Measurements from ENCODE around the gene TNFRSF4.
"Not testable (repeated sequence)": the region's sequence is repeated elsewhere in the genome, so short reads cannot be mapped to it uniquely, and the experiment has no call there.

Gene TNFRSF4

DNA sequence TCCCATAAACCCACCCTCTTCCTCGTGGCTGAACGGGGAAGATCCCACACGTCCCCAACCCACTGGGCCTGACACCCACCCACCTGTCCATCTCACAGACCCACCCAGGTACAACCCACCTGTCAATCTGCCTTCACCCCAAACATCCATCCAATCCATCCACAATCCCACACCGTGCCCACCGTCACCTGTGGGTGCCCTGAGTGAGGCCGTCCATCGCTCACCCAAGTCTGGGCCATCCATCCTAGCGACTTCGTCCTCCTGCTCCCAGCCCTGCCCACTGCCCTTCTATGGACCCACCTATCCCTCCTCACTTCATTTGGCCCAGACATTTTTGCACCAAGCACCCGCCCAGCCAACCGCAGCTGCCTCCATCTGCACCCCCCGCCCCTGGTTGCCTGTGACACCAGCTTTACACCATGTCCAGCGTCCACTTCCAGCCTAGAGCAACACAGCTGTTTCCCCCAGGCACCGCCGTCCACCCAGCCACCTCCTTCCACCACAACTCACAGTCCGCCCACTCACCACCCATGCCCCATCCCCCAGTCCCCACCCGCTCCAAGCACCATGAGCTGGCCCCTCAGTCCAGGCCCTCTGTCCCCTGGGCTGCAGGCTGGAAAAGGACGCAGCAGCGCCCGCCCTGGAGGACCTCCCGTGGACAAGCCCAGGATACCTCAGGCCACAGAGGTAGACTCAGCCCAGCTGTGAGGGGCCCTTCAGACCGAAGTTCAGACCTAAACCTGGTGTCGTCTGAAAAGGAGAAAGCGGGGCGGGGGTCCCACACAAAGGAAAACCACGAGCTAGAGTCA is 32.6 kb downstream of the TNFRSF4 start:
- no peak for DNase-seq

DNA sequence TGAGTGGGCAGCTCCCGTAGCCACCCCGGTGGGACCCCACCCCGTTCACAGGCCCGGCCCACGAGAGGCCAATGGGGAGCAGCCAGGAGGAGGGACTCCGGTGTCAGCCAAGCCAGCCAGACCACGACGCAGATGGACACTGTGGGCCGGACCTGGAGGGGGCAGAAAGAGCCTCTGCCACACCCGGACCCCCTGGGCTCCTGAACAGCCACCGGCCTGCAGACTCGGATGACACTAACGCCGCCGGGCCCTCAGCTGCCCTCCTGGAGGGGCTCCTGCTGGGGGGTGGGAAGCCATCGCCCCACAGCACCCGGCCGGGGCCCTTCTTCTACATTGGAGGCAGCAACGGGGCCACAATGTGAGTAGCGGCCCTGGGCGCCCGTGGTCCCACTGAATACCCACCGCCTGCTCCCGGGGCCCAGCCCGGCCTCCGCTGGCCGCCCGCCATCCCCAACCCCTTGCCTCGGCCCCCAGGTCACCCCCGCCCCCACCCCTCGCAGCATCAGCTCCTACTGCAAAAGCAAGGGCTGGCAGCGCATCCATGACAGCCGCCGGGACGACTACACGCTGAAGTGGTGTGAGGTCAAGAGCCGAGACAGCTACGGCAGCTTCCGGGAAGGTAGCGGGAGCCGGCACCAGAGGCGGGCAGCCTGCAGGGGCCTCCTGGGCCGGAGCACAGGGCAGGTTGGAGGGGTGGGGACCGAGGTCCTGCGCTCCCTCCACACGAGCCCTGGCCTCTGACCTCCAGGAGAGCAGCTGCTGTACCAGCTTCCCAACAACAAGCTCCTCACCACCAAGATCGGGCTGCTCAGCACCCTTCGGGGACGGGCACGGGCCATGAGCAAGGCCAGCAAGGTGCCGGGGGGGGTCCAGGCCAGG is 33.7 kb downstream of the TNFRSF4 start:
- no peak for DNase-seq

DNA sequence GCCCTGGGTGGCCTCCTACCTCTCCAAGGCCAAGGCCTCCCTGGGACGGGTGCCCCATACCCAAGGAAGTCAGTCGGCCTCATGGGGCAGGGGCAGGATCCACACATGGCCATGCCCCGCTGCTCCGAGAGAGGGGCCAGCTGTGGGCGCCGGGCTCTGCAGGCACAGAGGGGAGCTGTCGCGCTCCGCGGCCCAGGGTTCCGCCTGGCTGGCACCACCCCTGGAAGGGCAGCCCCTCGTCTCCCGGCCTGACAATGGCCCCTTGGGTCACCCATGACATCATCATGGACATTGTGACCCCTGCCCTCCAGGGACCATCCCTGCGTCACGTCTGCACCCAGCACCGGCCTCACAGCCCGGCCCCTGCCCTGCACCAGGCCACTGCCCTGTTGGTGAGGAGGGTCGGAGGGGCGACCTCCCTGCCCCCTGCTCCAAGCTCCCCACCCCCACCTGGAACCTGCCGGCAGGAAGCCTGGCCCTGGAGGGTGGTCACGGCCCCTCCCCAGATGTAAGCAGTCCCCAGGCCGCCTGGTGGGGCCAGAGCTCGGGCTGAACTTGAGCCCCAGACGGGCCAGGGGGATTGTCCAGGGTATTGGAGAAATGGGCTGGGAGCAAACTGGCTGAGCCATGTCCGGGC is 34.5 kb downstream of the TNFRSF4 start:
- DNase-seq = no peak

DNA sequence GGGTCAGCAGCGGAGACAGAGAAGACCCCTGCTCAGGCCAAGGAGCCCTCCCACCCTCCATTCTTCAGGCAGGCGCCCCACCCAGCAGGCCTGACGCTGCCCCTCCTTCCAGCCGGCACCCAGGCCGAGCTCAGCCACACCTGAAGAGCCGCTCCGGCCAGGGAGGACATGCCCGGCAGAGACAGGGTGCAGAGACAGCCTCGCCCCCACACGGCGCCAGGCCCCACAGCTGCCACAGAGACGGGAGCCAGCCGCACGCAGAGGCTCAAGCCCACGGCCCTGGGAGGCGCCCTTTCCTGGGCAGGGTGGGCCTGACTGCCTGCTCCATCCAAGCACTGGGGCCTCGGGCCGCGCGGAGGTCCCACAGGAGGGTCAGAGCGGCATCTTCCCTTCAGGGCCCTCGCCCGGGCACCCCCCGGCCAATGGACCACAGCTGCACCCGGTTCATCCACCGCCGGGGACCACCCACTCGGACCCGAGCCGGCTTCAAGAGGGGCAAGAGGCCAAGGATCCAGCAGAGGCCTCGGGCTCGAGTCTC is 35.1 kb downstream of the TNFRSF4 start:
- no peak for DNase-seq

DNA sequence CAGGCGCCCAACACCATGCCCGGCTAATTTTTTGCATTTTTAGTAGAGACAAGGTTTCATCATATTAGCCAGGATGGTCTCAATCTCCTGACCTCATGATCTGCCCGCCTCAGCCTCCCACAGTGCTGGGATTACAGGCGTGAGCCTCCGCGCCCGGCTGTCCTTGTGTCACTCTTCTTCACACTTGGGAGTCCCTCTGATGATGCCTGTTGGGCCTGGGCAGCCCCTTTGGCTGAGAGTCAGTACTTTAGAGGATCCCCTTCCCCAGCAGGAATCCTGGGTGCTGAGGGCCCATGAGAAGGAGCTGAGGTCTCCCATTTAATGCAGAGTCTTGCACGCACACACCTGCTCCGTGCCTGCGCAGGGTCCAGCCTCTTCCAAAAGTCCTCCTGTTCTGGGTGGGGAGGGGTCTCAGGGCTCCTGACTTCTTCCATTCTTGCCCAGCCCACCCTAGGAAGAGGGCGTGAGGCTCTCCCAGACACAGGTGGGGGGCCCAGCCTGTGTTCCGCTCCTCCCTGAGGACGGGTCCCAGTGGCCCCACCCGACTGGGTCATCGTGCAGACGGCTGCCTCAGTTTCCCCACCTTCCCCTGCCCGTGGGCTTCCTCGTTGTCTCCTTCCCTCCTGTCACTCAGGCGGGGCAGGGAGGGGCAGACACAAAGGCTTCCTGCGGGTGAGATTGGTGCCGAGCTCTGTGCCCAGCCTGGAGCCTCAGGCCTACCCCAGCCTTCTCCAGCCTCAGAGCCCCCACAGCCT is 36.3 kb downstream of the TNFRSF4 start:
- no peak for DNase-seq

DNA sequence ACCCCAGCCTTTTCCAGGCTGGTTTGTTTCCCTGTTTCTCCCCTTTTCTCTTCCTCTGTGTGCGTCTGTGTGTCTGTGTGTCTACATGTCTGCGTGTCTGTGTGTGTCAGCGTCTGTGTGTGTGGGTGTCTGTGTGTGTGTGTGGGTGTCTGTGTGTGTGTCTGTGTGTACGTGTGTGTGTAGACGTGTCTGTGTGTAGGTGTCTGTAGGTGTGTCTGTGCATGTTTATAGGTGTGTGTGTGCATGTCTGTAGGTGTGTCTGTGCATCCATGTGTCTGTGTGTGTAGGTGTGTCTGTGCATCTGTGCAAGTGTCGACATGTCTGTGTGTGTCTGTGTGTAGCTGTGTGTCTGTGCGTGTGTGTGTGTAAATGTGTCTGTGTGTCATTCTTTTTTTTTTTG is 37.0 kb downstream of the TNFRSF4 start:
- DNase-seq = no peak

DNA sequence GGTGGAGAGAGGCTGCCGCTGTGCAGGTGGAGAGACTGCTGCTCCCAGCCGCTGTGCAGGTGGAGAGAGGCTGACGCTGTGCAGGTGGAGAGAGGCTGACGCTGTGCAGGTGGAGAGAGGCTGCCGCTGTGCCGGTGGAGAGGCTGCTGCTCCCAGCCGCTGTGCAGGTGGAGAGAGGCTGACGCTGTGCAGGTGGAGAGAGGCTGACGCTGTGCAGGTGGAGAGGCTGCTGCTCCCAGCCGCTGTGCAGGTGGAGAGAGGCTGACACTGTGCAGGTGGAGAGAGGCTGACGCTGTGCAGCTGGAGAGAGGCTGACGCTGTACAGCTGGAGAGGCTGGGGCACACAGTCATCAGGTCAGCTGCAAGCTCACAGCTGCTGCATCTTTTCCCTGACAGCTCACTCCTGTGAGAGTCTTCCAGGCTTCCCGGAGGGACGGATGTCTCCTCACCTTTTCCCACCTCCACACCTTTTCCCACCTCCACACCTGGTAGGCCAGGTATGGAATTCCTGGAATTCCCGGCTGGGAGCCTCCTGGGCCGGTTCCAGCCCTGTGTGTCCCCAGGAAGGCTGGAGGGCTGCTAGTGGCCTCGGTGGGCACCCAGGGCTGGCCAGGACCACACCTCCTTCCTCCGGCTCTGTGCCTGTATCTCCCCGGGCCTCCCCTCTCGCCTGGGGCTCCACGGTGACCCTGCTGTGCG is 37.7 kb downstream of the TNFRSF4 start:
- not testable (repeated sequence) for DNase-seq

DNA sequence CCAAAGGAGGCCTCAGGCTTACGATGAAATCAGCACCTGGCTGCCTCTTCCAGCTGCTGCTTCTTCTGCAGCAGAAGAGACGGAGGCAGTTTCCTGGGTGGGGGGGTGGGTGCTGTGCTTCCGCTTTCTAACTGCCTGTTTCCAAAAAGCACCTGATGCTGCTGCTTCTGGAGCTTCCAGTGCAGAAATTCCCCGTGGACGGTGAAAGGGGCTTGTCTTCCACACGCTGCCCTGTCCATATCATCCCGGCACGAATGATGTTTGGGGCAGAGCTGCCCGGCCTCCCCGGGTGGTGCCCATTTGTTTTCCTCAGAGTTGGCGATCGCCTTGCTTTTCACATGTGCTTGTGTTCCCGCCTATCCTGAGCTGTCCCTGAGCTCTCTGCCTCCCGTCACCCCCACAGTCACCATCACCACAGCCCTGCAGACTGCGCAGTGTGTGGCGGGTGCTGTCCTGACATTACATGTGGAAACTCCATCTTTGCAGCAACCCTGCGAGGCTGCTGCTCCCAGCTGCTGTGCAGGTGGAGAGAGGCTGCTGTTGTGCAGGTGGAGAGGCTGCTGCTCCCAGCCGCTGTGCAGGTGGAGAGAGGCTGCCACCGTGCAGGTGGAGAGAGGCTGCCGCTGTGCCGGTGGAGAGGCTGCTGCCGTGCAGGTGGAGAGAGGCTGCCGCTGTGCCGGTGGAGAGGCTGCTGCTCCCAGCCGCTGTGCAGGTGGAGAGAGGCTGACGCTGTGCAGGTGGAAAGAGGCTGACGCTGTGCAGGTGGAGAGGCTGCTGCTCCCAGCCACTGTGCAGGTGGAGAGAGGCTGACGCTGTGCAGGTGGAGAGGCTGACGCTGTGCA is 38.5 kb downstream of the TNFRSF4 start:
- DNase-seq = no peak

DNA sequence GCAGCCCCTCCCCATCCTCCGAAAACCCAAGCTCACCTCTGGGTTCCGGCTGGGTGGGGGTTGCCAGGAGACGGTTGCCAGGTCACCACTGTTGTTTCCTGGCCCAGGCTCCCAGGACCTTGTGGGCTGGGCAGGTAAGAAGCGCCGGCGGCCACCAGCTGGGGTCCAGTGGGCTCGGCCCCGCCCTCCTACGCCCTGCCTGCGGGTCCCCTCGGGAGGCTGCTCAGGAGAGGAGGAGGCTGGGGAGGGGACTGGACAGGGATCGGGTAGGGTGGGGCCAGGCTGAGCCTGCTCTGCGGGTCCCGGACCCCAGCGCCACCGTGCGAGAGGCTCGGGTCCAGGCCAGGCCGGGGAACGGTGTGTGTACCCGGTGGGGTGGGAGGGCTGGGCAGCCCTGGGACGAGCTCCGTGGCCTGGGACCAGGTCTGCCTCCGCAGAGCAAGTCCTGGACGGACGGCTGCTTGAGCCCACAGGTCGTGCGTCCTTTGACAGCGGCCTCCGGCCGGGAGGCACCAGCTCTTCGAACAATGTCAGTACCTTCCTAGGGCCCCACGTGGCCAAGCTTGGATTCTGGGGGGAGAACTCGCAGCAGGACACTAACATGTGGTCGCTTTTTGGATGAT is 40.0 kb downstream of the TNFRSF4 start, which contains the start of gene TTLL10:
Gene TTLL10 (plus strand): TSS at position 88 of the 623 bp plus-strand sequence. CDS start 5,336 bp downstream, outside the sequence.
- DNase-seq = no peak

DNA sequence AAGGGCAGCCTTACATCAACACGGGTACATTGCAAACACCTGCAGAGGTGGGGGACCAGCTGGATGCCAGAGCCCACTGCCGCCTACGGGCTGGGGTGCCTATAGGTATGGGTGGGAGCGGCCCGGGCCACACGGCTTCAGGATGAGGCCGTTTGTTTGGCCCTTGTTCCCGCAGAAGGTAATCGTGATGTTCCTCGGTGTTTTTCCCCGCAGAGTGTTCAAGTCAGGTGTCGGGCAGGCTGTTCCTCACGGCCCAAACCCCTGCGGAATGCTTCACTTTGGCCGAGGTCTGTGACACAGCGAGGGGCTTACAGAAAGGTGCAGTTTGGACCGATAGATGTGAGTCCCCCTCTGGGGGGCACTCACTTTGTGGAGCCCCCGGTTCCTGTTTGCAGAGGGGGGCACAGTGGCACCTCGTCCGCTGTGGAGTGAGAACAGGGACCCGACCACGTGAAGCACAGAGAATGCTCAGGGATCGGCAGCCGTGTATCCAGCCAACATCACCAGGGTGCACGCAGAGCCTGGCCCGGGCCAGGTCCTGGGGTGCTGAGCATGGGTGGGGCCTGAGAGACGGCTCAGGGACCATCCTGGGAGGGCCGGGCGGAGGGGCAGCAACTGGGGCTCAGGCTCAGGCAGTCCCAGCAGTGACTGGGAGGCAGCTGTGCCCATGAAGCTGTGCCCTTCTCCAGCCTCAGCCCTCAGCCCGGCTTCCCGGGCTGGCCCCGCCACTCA is 40.7 kb downstream of the TNFRSF4 start:
- no peak for DNase-seq

DNA sequence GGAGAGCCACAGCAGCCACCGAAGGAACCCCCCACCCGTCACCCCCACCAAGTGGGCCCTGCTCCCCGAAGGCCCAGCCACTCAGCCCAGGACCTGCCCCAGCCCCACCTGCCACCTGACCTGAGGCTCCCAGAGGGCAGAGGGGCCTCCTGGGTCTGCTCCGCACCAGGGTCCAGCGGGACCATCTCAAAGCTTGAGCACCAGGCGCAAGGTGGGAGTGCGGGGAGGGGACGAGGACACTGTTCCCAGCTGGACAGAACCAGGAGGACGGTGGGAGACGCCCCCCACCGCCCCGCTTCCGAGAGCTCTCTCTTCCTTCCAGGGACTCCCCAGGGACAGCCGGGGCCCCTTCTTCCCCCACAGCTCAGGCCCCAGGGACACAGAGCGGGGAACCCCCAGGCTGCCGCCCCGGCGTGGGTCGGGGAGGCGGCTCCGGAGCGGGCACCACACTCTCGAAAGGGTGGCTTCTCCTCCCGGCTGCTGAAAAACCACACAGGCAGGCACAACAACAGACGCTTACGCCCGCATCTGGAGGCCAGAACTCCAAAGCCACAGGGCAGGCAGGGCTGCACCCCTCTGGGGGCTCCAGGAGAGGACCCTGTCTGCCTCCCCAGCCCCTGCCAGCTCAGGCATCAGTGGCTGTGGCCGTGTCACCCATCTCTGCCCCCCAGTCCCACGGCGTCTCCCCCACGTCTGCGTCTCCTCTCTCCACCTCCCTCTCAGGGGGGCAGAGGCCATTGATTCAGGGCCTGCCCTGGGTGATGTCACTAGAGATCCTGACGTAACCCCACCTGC is 42.2 kb downstream of the TNFRSF4 start:
- DNase-seq = no peak

DNA sequence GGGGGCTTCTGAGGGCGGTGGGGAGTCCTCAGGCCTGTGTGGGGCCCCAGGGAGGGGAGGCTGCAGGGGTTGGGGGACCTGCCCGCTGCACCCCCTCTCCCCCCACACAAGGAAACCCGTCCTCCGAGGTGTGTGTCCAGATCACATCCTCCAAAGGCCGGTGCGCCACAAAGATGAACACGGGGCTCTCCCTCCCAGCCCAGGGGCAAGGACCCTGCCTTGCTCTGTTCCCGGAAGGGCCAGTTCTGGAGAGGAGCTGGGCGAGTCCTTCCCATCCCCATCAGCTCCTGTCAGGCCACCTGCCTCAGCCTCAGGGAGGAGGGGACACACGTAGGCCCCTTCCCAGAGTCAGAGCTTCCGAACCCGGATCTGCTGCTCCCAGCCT is 42.8 kb downstream of the TNFRSF4 start:
- no peak for DNase-seq

DNA sequence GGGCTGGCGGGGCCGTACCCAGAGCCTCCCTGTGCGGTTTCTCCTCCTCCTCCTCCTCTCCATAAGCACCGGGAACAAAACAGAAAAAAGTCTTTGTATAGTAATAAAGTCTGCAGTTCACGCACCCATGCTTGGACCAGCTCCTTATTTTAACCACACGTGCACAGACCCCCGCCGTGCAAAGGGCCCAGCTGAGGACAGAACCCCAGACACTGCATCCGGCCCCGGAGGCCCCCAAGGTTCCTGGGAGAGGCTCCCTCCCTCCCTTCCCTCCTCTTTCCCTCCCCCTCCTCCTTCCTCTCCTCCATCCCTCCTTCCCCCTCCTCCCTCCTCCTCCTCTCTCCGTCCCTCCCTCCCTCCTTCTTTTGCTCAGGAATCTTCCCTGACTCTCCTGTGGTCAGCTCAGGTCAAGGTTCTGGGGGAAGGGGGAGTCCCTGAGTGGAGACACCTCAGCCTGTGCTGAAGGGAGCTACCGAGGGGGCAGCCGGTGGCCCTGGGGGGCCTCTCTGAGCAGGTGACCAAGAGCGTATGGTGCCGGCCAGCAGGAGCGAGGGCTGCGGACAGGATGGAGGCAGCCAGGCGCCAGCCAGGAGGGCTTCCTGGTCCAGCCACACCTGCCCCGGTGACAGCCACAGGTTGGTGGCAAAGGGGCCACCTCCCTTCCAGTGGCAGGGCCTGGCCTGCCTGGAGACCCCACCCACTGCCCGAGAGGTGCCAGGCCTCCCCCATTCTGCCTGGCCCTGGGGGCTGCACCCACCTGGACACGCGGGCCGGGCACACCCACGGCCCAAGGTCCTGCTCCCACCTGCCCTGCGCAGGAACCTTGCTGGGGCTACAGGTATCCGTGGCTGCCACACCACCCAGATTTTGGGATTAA is 43.5 kb downstream of the TNFRSF4 start:
- no peak for DNase-seq

DNA sequence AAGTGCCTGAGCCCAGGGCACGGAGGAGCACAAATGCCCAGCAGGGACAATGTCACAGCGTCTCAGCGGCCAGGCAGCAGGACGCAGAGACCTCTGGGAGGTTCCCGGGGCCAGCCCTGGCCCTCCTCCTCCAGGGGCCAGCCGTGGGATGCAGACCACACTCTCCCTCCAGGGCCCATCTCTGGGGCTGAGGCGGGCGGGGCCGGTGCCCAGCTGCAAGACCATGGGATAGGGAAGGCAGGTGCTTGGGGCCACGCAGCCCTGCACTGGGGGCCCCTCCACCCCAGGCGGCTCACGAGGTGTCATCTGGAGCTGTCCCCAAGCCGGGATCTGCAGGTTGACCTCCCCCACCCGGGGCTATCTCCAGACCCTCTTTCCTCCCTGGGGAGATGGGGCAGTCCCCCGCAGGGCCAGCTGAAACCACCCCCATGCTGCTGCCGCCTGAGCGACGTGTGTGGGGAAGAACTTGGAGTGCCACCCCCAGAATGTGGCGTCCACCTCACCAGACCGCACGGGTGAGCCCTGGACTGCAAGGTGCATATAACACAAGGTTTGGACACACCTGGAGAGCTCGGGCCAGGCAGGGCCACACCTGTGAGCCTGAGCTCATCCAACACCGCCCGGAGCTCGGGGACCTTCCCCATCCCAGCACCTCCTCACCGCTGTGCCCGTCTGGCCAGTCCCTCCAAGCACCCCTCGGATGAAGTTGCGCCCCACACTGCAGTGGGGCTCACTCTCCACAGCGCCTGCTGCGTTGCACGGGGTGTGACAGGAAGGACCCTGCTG is 44.3 kb downstream of the TNFRSF4 start:
- no peak for DNase-seq

DNA sequence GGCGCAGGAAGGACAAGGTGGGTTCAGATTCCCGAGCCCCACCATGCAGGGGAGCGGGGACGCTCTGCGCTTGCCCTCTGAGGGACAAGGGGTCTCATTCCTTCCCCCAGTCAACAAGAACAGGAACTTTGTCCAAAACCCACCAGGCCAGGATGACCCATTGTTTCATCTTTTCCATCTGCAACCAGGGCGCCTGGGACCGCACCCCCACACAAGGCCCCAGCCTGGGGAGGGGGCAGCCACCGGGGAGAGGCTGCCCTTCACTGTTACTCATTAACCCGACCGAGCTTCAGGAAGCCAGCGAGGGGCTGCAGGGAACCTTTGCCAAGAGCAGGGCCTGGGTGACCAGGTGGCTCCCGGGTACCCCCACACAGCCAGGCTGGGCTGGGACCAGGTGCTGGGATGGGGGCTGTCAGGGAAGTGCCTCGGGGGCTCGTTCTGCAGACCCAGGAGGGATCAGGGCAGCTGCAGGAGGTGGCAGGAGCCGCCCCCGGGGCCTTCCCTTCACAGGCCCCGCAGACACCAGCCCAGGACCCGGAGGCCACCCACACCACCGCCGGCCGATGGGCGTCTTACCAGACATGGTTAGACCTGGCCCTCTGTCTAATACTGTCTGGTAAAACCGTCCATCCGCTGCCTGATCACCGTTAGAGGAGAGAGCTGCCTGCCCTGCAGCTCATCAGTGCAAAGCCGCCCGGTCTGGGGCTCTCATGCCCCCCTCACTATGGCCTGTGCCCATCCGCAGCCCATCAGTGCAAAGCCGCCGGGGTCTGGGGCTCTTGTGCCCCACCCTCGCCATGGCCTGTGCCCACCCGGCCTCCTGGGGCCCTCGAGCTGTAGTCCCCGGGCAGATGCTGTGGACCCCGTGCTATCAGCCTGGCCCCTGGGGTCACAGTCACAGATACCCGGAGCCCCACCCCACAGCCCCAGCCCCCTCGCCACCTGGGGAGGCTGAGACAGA is 45.2 kb downstream of the TNFRSF4 start:
- no peak for DNase-seq
